ENCODE measurements around the gene ARHGAP15. TPM values are rescaled to one million over a fixed set of nuclear protein-coding genes. Genes with fewer than 3 reads are reported as not detected.

The ARHGAP15 gene
- total and polyA plus RNA-seq, 2 experiments from 2014 or later, result 0.26 TPM; not detected in 1

- Histone ChIP-seq H3K4me1 (ENCODE audit: insufficient read depth) (peaks cover 35% of the 10 kb centered on the region), H3F3A (replicated peaks; ENCODE audit: low read depth) (no peaks in the 10 kb centered on the region), H3K27ac (ENCODE audit: low read depth) (no peak overlapping the region), H3K27me3 (ENCODE audit: insufficient read depth) (no peaks in the 10 kb centered on the region), H4K20me1 (replicated peaks; ENCODE audit: insufficient read depth) (no peaks in the 10 kb centered on the region), H3K9me2 (ENCODE audit: insufficient read depth) (peaks cover 15% of the 10 kb centered on the region; the same call in 1 of the 2 replicates), H3K79me2 (replicated peaks; ENCODE audit: insufficient read depth) (no peaks in the 10 kb centered on the region), H2AFZ (peak overlapping the region; percentile 82; the same call in 1 of the 2 replicates), H3K36me3 (ENCODE audit: insufficient read depth) (no peaks in the 10 kb centered on the region), H3K4me3 (no peak overlapping the region), H3K4me2 (no peak overlapping the region)
- Mint-ChIP-seq H3K27me3 (ENCODE audit: insufficient read depth, low read depth, poor library complexity) (no peaks in the 10 kb centered on the region), H3K9me3 (no peaks in the 10 kb centered on the region), H3K4me3 (no peak overlapping the region), H3K4me1 (peaks cover 30% of the 10 kb centered on the region), H3K36me3 (ENCODE audit: low read depth) (no peaks in the 10 kb centered on the region), H3K27ac (no peak overlapping the region)
- ATAC-seq (no peak), DNase-seq (ENCODE audit: low spot score) (no peak)
- TF ChIP-seq ZNF114 (CRISPR knock-in tag; IDR thresholded peaks at IDR 0.05) (no peak), CREB1 (CRISPR knock-in tag; IDR thresholded peaks at IDR 0.05; ENCODE audit: low read depth) (no peak), ZNF331 (CRISPR knock-in tag; IDR thresholded peaks at IDR 0.05; ENCODE audit: low read depth) (no peak), STAT1 (IDR thresholded peaks at IDR 0.05; ENCODE audit: unreplicated experiment) (no peak)
Observed at GRCh38 chr2:143754742-143755141, 625.5 kb downstream of the ARHGAP15 start.

- H3F3A ChIP-seq (replicated peaks; ENCODE audit: low read depth), result no peaks in the 10 kb centered on the region
- no peaks in the 10 kb centered on the region for H4K20me1 ChIP-seq (replicated peaks; ENCODE audit: insufficient read depth)
- no peak overlapping the region for H3K4me3 ChIP-seq
- no peaks in the 10 kb centered on the region for H3K27me3 Mint-ChIP-seq (ENCODE audit: insufficient read depth, low read depth, poor library complexity)
- no peaks in the 10 kb centered on the region for H3K36me3 ChIP-seq (ENCODE audit: insufficient read depth)
- no peaks in the 10 kb centered on the region for H3K36me3 Mint-ChIP-seq (ENCODE audit: low read depth)
- H3K4me3 Mint-ChIP-seq, result no peak overlapping the region
- H3K4me1 Mint-ChIP-seq, result peaks cover 54% of the 10 kb centered on the region
- peaks cover 64% of the 10 kb centered on the region for H3K4me1 ChIP-seq (ENCODE audit: insufficient read depth)
- no peak overlapping the region for H2AFZ ChIP-seq
- peak overlapping the region; percentile 8; the same call in 1 of the 2 replicates for H3K27ac ChIP-seq (ENCODE audit: low read depth)
- DNase-seq (ENCODE audit: low spot score), result peak; percentile 58
- peaks cover 9% of the 10 kb centered on the region; the same call in 1 of the 2 replicates for H3K9me2 ChIP-seq (ENCODE audit: insufficient read depth)
- H3K79me2 ChIP-seq (replicated peaks; ENCODE audit: insufficient read depth), result no peaks in the 10 kb centered on the region
- no peaks in the 10 kb centered on the region for H3K27me3 ChIP-seq (ENCODE audit: insufficient read depth)
- no peak for TF ChIP-seq JUNB (IDR thresholded peaks at IDR 0.05; ENCODE audit: unreplicated experiment)
- peak; percentile 42 for ATAC-seq
- H3K27ac Mint-ChIP-seq, result 0 out of 2 replicates have a peak overlapping the region, but pooled peaks have one; percentile 21
- H3K9me3 Mint-ChIP-seq, result no peaks in the 10 kb centered on the region; the same call in 2 of the 3 replicates
- H3K4me2 ChIP-seq, result 0 out of 2 replicates have a peak overlapping the region, but pooled peaks have one; percentile 8
Observed at GRCh38 chr2:143758629-143759330, 629.6 kb downstream of the ARHGAP15 start.

- H3K9me2 ChIP-seq (ENCODE audit: insufficient read depth), result peaks cover 3% of the 10 kb centered on the region; the same call in 1 of the 2 replicates
- no peaks in the 10 kb centered on the region for H3K36me3 ChIP-seq (ENCODE audit: insufficient read depth)
- H3K4me2 ChIP-seq, result peak overlapping the region; percentile 23
- H3K27ac Mint-ChIP-seq, result peak overlapping the region; percentile 54
- H3K27ac ChIP-seq (ENCODE audit: low read depth), result 0 out of 2 replicates have a peak overlapping the region, but pooled peaks have one; percentile 67
- no peaks in the 10 kb centered on the region for H3K79me2 ChIP-seq (replicated peaks; ENCODE audit: insufficient read depth)
- DNase-seq (ENCODE audit: low spot score), result peak; percentile 88
- H3K4me1 Mint-ChIP-seq, result peaks cover 58% of the 10 kb centered on the region
- H3K4me1 ChIP-seq (ENCODE audit: insufficient read depth), result peaks cover 64% of the 10 kb centered on the region
- H3K36me3 Mint-ChIP-seq (ENCODE audit: low read depth), result no peaks in the 10 kb centered on the region
- no peak overlapping the region for H2AFZ ChIP-seq
- H3K27me3 Mint-ChIP-seq (ENCODE audit: insufficient read depth, low read depth, poor library complexity), result no peaks in the 10 kb centered on the region
- H3F3A ChIP-seq (replicated peaks; ENCODE audit: low read depth), result no peaks in the 10 kb centered on the region
- H4K20me1 ChIP-seq (replicated peaks; ENCODE audit: insufficient read depth), result no peaks in the 10 kb centered on the region
- TF ChIP-seq JUNB (IDR thresholded peaks at IDR 0.05; ENCODE audit: unreplicated experiment) (peak; percentile 89), ZNF462 (CRISPR knock-in tag; IDR thresholded peaks at IDR 0.05) (no peak), NANOG (IDR thresholded peaks at IDR 0.05; ENCODE audit: borderline replicate concordance) (0 out of 2 replicates have a peak, but pooled peaks have one; percentile 35)
- ATAC-seq, result peak; percentile 96
- no peaks in the 10 kb centered on the region for H3K27me3 ChIP-seq (ENCODE audit: insufficient read depth)
- H3K4me3 ChIP-seq, result no peak overlapping the region
- H3K9me3 Mint-ChIP-seq, result no peaks in the 10 kb centered on the region; the same call in 2 of the 3 replicates
- H3K4me3 Mint-ChIP-seq, result peak overlapping the region; percentile 12; the same call in 1 of the 3 replicates
Observed at GRCh38 chr2:143759455-143759854, 630.2 kb downstream of the ARHGAP15 start.

Data from GM23338 (cell line).